Tibial nerve (tissue), 4 donors: ENCODE data around the gene NUP210.

Experiments used
- EP300 ChIP-seq, 2 donors: sonication (generic); formaldehyde crosslinking; IDR thresholded peaks; one replicate each; pipeline ENCODE4 v1.6.1; 2017; ENCODE audit warnings: antibody characterized with exemption in 2 of 2, mild to moderate bottlenecking in 1 of 2
- POLR2A ChIP-seq, 2 donors: fragments of 450-650 bp; IDR thresholded peaks; one replicate each; pipeline ENCODE4 v1.6.1; 2017; ENCODE audit warnings: antibody characterized with exemption in 2 of 2, mild to moderate bottlenecking in 2 of 2, moderate library complexity in 2 of 2
- TF ChIP-seq, protein P1 (sequence below), 5 experiments: fragments of 200-600 bp in 3 of 5; fragments of 450-650 bp in 2 of 5; sonication (generic) in 3 of 5; IDR thresholded peaks; one replicate each; pipeline ENCODE4 v1.5.1; 2016 to 2019; ENCODE audit warnings: antibody characterized with exemption in 5 of 5, mild to moderate bottlenecking in 3 of 5, moderate library complexity in 2 of 5

DNA sequence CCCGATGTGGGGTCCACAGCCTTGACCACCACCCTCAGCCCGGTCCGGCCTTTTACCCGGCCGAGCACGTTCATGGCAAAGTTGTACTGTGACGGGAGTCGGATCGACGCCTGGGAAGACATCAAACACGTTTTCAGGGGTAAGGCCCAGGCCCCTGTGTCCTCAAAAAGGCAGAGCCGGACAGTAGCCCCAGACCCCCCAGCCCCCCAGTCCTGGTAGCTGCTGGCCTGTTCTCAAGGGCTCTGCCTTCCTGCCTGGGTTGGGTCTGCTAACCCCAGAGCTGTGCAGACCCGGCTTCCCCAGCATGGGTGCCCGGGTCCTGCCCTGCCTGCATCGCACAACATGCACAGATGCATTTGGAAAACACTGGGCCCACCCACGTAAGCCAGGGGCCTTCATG is 84.6 kb downstream of the NUP210 start:
- TF ChIP-seq, protein P1, sequence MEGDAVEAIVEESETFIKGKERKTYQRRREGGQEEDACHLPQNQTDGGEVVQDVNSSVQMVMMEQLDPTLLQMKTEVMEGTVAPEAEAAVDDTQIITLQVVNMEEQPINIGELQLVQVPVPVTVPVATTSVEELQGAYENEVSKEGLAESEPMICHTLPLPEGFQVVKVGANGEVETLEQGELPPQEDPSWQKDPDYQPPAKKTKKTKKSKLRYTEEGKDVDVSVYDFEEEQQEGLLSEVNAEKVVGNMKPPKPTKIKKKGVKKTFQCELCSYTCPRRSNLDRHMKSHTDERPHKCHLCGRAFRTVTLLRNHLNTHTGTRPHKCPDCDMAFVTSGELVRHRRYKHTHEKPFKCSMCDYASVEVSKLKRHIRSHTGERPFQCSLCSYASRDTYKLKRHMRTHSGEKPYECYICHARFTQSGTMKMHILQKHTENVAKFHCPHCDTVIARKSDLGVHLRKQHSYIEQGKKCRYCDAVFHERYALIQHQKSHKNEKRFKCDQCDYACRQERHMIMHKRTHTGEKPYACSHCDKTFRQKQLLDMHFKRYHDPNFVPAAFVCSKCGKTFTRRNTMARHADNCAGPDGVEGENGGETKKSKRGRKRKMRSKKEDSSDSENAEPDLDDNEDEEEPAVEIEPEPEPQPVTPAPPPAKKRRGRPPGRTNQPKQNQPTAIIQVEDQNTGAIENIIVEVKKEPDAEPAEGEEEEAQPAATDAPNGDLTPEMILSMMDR (IDR thresholded peaks at IDR 0.05) = no peak
- TF ChIP-seq POLR2A (IDR thresholded peaks at IDR 0.05) (no peak), EP300 (IDR thresholded peaks at IDR 0.05) (no peak)
